Kidney (tissue), 14 donors: ENCODE results near the gene CAMK1G. TPM values are rescaled to one million over a fixed set of nuclear protein-coding genes. Genes with fewer than 3 reads are reported as not detected.

Experiments used
- DNase-seq, 5 donors: peaks; one replicate each; pipeline ENCODE4 v3.0.0-alpha.2; 2013 to 2020
- FAIRE-seq: peaks from 2 replicates; lab custom pipeline; 2012; peaks lifted over from hg19 to GRCh38; lab: Jason Lieb, UNC
- H3K27ac ChIP-seq, 2 donors: one replicate each; pipeline ENCODE4 v1.7.0; 2013; ENCODE audit warnings: low read depth in 2 of 2, low read length in 2 of 2, inconsistent platforms in 1 of 2
- H3K27me3 ChIP-seq: one replicate; pipeline ENCODE4 v1.7.1; 2013; ENCODE audit warnings: low read length, inconsistent platforms; ENCODE audit not compliant: control insufficient read depth, insufficient read depth
- H3K36me3 ChIP-seq, 3 donors: one replicate each; pipeline versions ENCODE4 v1.7.0 to v1.7.1; 2013; ENCODE audit warnings: low read length in 3 of 3, control low read depth in 1 of 3, inconsistent platforms in 1 of 3; ENCODE audit not compliant: insufficient read depth in 3 of 3, control insufficient read depth in 2 of 3
- H3K4me1 ChIP-seq, 3 donors: one replicate each; pipeline versions ENCODE4 v1.7.0 to v1.7.1; 2013; ENCODE audit warnings: low read length in 3 of 3, inconsistent platforms in 1 of 3, low read depth in 1 of 3; ENCODE audit not compliant: control insufficient read depth in 2 of 3, insufficient read depth in 2 of 3
- H3K4me3 ChIP-seq, 3 donors: one replicate each; pipeline versions ENCODE4 v1.7.0 to v1.8.1; 2013; ENCODE audit warnings: low read length in 3 of 3, control low read depth in 1 of 3, inconsistent platforms in 1 of 3
- H3K9ac ChIP-seq, 3 donors: one replicate each; pipeline versions ENCODE4 v1.7.0 to v1.7.1; 2013; ENCODE audit warnings: low read length in 3 of 3, control low read depth in 1 of 3, inconsistent platforms in 1 of 3
- H3K9me3 ChIP-seq, 3 donors: one replicate each; pipeline versions ENCODE4 v1.7.0 to v1.7.1; 2013; ENCODE audit warnings: low read length in 3 of 3, control low read depth in 1 of 3, inconsistent platforms in 1 of 3; ENCODE audit not compliant: control insufficient read depth in 2 of 3, insufficient read depth in 1 of 3
- CTCF ChIP-seq: IDR thresholded peaks from 3 replicates; pipeline ENCODE4 v1.5.1; 2012; ENCODE audit warnings: mild to moderate bottlenecking, moderate library complexity, borderline replicate concordance; ENCODE audit not compliant: insufficient read depth; ENCODE audit errors: extremely low read depth
- intact Hi-C: fragments of 100-400 bp; cut with DNase I; formaldehyde crosslinking; loops from one replicate; pipeline ENCODE4 v1.11.1; 2022
- polyA plus RNA-seq: library from polyadenylated mRNA; stranded (reverse); fragments of 350-450 nt; fragmentation: Illumina TruSeq; extraction: RNeasy Lipid Tissue Mini Kit (QIAGEN cat#74804); gene quantifications from one replicate; pipeline ENCODE4 v1.2.3, GENCODE V29; 2014; ENCODE audit warnings: low read depth, low replicate concordance; ENCODE audit not compliant: insufficient read depth
- total RNA-seq: library from RNA; stranded (reverse); fragmentation: NEBNext Ultra II Directional; extraction: Animal tissue kit (Norgen Biotek cat#: 25700); gene quantifications from one replicate; pipeline ENCODE4 v1.2.1, GENCODE V29; 2021
- donor health status: control.
- donor health status: control.
- donor health status: control.
- donor health status: control.
- donor health status: control.
- donor health status: DM: yes; HTN: yes; CAD: no.
- donor health status: Normal renal cell carcinoma (clear cell type).

Gene CAMK1G
- total and polyA plus RNA-seq, 2 donors from 2014 or later = 1.4 to 5.5 TPM

- FAIRE-seq = no peak
- Histone ChIP-seq H3K36me3 (no peaks in the 10 kb centered on the region), H3K27ac (no peak overlapping the region), H3K9ac (peak overlapping the region in 1 of 3 donors; percentile 37), H3K4me1 (peaks cover 0 to 14% (median 6%) of the 10 kb centered on the region in 3 donors), H3K27me3 (no peaks in the 10 kb centered on the region), H3K4me3 (peak overlapping the region in 2 of 3 donors; percentile 50 to 59), H3K9me3 (no peaks in the 10 kb centered on the region)
- peak; percentile 79 to 89 (median 84) for DNase-seq
- intact Hi-C loops = no loop called here
- TF ChIP-seq CTCF = no peak
These were observed 2.2 kb downstream of the CAMK1G start for GRCh38 chr1:209585672-209586071.

- Histone ChIP-seq H3K27ac (no peak overlapping the region), H3K27me3 (no peaks in the 10 kb centered on the region), H3K36me3 (no peaks in the 10 kb centered on the region), H3K4me1 (peaks cover 0 to 14% (median 6%) of the 10 kb centered on the region in 3 donors), H3K9me3 (no peaks in the 10 kb centered on the region), H3K4me3 (peak overlapping the region in 1 of 3 donors; percentile 59), H3K9ac (no peak overlapping the region)
- no peak for TF ChIP-seq CTCF
- DNase-seq (no peak), FAIRE-seq (no peak)
- intact Hi-C loops = no loop called here
These were observed 2.8 kb downstream of the CAMK1G start for GRCh38 chr1:209586221-209586740.

- DNase-seq (no peak), FAIRE-seq (no peak)
- intact Hi-C loops = no loop called here
- Histone ChIP-seq H3K9ac (no peak overlapping the region), H3K36me3 (no peaks in the 10 kb centered on the region), H3K27me3 (no peaks in the 10 kb centered on the region), H3K4me3 (no peak overlapping the region), H3K9me3 (no peaks in the 10 kb centered on the region), H3K27ac (no peak overlapping the region), H3K4me1 (peaks cover 0 to 14% (median 6%) of the 10 kb centered on the region in 3 donors)
- TF ChIP-seq CTCF = no peak
These were observed 4.3 kb downstream of the CAMK1G start for GRCh38 chr1:209587789-209588188.

GRCh38 chr1:209589440-209589839 is 5.9 kb downstream of the CAMK1G start:
- Histone ChIP-seq H3K4me3 (no peak overlapping the region), H3K9ac (no peak overlapping the region), H3K36me3 (no peaks in the 10 kb centered on the region), H3K27ac (no peak overlapping the region), H3K27me3 (no peaks in the 10 kb centered on the region), H3K4me1 (peaks cover 0 to 7% (median 6%) of the 10 kb centered on the region in 3 donors), H3K9me3 (no peaks in the 10 kb centered on the region)
- intact Hi-C loops = no loop called here
- FAIRE-seq (no peak), DNase-seq (no peak)
- no peak for TF ChIP-seq CTCF
